PC-3 (cell line): ENCODE results near the gene UGT2A2.

ENCODE experiments used
- CTCF ChIP-seq: fragments of 300-600 bp; sonication (generic); conservative IDR thresholded peaks from 2 replicates; pipeline ENCODE4 v1.5.1; 2017; ENCODE audit warnings: antibody characterized with exemption, low read depth, mild to moderate bottlenecking, low read length
- EZH2phosphoT487 ChIP-seq: fragments of 300-600 bp; sonication (generic); IDR thresholded peaks from 2 replicates; pipeline ENCODE4 v1.6.1; 2018; ENCODE audit warnings: mild to moderate bottlenecking, antibody characterized with exemption, low read length, borderline replicate concordance

DNA sequence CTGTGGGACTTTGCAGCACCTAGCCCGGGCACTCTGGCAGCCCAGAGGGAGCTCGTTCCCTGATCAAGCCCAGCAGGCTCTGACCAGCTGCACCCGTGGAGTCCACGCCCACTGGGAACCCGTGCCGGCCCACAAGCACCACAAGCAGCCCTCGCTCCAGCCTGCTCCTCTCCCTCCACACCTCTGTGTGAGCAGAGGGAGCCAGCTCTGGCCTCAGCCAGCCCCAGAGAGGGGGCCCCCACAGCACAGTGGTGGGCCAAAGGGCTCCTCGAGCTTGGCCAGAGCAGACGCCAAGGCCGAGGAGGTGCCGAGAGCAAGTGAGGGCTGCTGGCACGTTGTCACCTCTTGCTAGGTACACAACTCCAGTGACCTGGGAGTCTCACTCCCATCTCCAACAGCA lies 18.7 kb upstream of the UGT2A2 start:
- TF ChIP-seq EZH2phosphoT487: no peak
- TF ChIP-seq CTCF: no peak
